Psoas muscle (tissue), 8 donors: Measurements from ENCODE around the gene PDE11A. TPM values are rescaled to one million over a fixed set of nuclear protein-coding genes. Genes with fewer than 3 reads are reported as not detected.

Experiments
- ATAC-seq, 4 donors: fragments of 200-7000 bp; cut with Tn5 transposase; one replicate each; pipeline ENCODE4 v1.9.1; 2020; ENCODE audit warnings: moderate library complexity in 3 of 4, mild to moderate bottlenecking in 2 of 4
- DNase-seq, 2 donors: peaks; one replicate each; pipeline ENCODE4 v3.0.0-alpha.2; 2020
- H3K27ac ChIP-seq: fragments of 200-600 bp; one replicate; pipeline ENCODE4 v1.8.0; 2022
- H3K27me3 ChIP-seq, 3 donors: fragments of 200-600 bp in 1 of 3; one replicate each; pipeline versions ENCODE4 v1.6.1 to v1.8.0; 2013 to 2022; ENCODE audit warnings: low read length in 2 of 3, mild to moderate bottlenecking in 2 of 3, moderate library complexity in 1 of 3; ENCODE audit not compliant: insufficient read depth in 3 of 3
- H3K36me3 ChIP-seq, 2 donors: fragments of 200-600 bp in 1 of 2; one replicate each; pipeline versions ENCODE4 v1.6.1 to v1.8.0; 2013 to 2022; ENCODE audit warnings: low read depth in 1 of 2, mild to moderate bottlenecking in 1 of 2, moderate library complexity in 1 of 2; ENCODE audit not compliant: insufficient read depth in 1 of 2
- H3K4me1 ChIP-seq: fragments of 200-600 bp; one replicate; pipeline ENCODE4 v1.8.0; 2022
- H3K4me3 ChIP-seq: fragments of 200-600 bp; one replicate; pipeline ENCODE4 v1.8.0; 2022; ENCODE audit warnings: mild to moderate bottlenecking
- H3K9me3 ChIP-seq: fragments of 200-600 bp; one replicate; pipeline ENCODE4 v1.8.0; 2022
- WGBS, 3 donors: extraction: QIAGEN DNeasy Blood & Tissue Kit; methylation state at CpG; one replicate each; pipeline versions ENCODE4 v1.1.6 to v1.1.7; 2013; 5-methylcytosine and 5-hydroxymethylcytosine counted together
- intact Hi-C, 2 donors: fragments of 100-400 bp; cut with DNase I; formaldehyde crosslinking; loops; one replicate each; pipeline versions ENCODE4 v1.11.0 to v1.14.2; 2022
- polyA plus RNA-seq, 3 donors: library from polyadenylated mRNA; stranded (reverse); fragments of 200-250 nt; gene quantifications; one replicate each; pipeline ENCODE4 v1.2.3, GENCODE V29; 2013
- total RNA-seq, 4 donors: library from RNA; stranded (reverse); fragmentation: NEBNext Ultra II Directional in 2 of 4; extraction: Animal tissue kit (Norgen Biotek cat#: 25700) in 2 of 4; gene quantifications; one replicate each; pipeline versions ENCODE4 v1.2.1 to v1.2.4, GENCODE V29; 2021 to 2023
- TF ChIP-seq, protein P1 (sequence below): fragments of 200-600 bp; IDR thresholded peaks from one replicate; pipeline ENCODE4 v1.8.0; 2022; ENCODE audit warnings: antibody characterized with exemption
- donor health status: healthy with polysubstance abuse.
- donor health status: DM: no; HTN: no; CAD: no; lungs with moderate emphysema.
- donor health status: Bipolar disorder and iron deficiency.
- donor health status: healthy.
- donor health status: DM: yes; HTN: yes; CAD: no.
- donor health status: DM: no; HTN: no; CAD: no.
- donor health status: DM: no; HTN: no; CAD: no.
- donor health status: DM: yes; HTN: yes; CAD: no.

Gene PDE11A
- total and polyA plus RNA-seq, 7 donors: 0.35 to 39.7 (median 2.3) TPM

DNA sequence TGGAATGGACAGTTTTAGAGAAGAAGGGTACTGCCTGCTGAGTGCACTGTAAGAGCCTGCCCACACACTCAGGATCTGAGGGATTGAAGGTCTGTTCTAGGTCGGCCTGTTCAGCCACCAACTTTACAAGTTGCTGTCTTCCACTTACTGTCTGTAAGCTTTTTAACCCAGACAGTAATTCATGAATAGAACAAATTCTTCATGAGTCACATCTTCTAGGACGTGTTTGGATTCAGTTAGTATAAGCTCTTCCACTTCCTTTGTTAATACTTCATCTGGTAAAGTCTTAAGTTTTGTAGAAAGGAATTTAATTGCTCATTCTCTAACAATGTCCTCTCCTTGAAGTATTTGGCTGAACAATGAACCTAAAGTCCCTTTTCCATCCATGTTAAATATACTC lies 74.6 kb downstream of the PDE11A start:
- Histone ChIP-seq H3K4me1 (no peaks in the 10 kb centered on the region), H3K27ac (no peak overlapping the region), H3K36me3 (no peaks in the 10 kb centered on the region), H3K27me3 (no peaks in the 10 kb centered on the region), H3K4me3 (no peak overlapping the region), H3K9me3 (peaks cover 4% of the 10 kb centered on the region)
- DNase-seq: no peak
- WGBS, 3 donors: 70 to 73% (median 71%) methylated on average over 2 of the region's 2 CpGs
- intact Hi-C loops: no loop called here
- TF ChIP-seq, protein P1, sequence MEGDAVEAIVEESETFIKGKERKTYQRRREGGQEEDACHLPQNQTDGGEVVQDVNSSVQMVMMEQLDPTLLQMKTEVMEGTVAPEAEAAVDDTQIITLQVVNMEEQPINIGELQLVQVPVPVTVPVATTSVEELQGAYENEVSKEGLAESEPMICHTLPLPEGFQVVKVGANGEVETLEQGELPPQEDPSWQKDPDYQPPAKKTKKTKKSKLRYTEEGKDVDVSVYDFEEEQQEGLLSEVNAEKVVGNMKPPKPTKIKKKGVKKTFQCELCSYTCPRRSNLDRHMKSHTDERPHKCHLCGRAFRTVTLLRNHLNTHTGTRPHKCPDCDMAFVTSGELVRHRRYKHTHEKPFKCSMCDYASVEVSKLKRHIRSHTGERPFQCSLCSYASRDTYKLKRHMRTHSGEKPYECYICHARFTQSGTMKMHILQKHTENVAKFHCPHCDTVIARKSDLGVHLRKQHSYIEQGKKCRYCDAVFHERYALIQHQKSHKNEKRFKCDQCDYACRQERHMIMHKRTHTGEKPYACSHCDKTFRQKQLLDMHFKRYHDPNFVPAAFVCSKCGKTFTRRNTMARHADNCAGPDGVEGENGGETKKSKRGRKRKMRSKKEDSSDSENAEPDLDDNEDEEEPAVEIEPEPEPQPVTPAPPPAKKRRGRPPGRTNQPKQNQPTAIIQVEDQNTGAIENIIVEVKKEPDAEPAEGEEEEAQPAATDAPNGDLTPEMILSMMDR: no peak
- no peak for ATAC-seq

DNA sequence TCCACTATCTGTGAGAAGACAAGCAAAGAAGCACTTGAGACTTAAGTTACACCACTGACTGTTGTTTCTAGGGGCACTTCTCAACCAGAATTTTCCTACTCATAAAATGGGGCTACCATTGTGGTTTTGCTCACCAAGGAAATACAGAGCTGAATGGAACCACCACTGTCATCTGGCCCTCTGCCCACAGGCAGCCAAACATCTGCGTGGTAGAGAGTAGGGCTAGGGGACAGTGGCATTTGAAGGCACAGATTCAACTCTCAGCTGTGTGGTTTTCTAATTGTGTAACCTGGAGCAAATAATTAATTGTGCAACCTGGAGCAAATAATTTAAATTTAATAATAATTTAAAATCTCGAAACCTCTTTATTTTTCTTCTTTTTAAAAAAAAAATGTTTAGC lies 79.6 kb downstream of the PDE11A start:
- WGBS, 3 donors: 56 to 64% (median 63%) methylated on average over 2 of the region's 2 CpGs
- H3K4me1 ChIP-seq: no peaks in the 10 kb centered on the region
- no peak overlapping the region for H3K4me3 ChIP-seq
- H3K27ac ChIP-seq: no peak overlapping the region
- no peaks in the 10 kb centered on the region for H3K27me3 ChIP-seq
- no peaks in the 10 kb centered on the region for H3K36me3 ChIP-seq
- no peaks in the 10 kb centered on the region for H3K9me3 ChIP-seq
- DNase-seq (no peak), ATAC-seq (no peak)
- TF ChIP-seq, protein P1: no peak
- intact Hi-C loops: no loop called here

DNA sequence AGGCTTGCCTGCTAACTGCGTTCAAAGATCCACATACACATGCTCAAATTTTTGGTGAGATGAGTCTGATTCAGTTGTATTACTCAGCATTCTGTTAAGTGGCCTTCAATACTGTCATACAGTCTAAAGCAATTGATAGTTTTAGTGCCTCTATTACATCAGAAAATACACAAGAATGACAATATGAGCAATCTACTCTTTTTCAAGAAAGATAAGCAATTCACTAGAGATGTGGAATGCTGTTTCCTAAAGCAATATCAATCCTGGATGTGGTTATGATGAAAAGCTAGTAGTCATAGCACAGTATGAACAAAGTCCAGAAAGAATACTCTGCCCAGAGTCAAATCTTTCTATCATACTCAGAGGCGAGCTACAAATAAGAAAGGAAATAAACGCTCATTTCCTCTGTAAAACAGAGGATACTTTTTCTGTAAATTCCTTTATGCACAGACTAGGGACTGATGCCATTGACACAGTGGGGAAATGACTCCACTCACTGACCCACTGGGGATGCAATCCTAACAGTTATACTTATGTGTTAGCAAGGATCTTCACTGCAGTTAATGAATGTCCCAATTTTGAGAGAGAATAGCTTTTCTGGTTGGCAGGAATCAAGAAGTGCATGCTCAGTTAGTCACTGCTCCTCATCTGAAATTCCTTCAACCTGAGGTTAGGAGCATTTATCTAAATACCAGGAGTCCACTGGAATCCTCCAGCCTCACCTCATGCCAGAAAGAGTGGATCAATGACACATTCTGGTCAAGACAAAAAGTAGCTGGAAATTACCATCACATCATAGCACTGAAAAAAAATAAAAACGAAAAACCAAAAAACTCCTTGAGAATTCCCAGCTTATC lies 83.3 kb downstream of the PDE11A start:
- DNase-seq: no peak
- H3K27ac ChIP-seq: no peak overlapping the region
- H3K36me3 ChIP-seq: no peaks in the 10 kb centered on the region
- no peak overlapping the region for H3K4me3 ChIP-seq
- intact Hi-C loops: loop anchor here in 1 of 2 donors (10.0 kb wide), 1 partner anchor 184 kb away; no protein-coding TSS in a partner anchor
- 75 to 86% (median 75%) methylated on average over 4 of the region's 4 CpGs for WGBS, 3 donors
- TF ChIP-seq, protein P1: no peak
- H3K9me3 ChIP-seq: no peaks in the 10 kb centered on the region
- H3K4me1 ChIP-seq: no peaks in the 10 kb centered on the region
- no peak for ATAC-seq
- H3K27me3 ChIP-seq: no peaks in the 10 kb centered on the region

DNA sequence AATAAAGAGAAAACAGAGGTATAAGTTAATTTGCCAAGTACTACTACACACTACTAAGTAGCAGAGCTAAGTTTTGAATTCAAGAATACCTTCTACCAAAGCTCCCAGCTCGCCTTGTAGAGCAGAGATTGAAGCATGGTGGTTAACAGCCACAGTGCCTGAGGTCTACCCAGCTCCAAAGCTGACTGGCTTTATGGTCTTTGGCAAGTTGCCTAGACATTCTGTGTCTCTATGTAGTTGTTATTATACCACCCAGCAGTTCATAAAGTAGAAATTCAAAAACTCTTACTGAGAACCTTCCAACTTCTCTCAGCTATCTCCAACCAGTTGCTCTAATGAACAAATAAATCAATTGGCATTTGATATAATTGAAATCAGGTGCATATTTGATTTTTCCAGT lies 87.8 kb downstream of the PDE11A start:
- intact Hi-C loops: loop anchor here in 1 of 2 donors (10.0 kb wide), 1 partner anchor 180 kb away; no protein-coding TSS in a partner anchor
- no peaks in the 10 kb centered on the region for H3K9me3 ChIP-seq
- H3K27ac ChIP-seq: no peak overlapping the region
- no peak overlapping the region for H3K4me3 ChIP-seq
- H3K27me3 ChIP-seq: no peaks in the 10 kb centered on the region
- H3K4me1 ChIP-seq: no peaks in the 10 kb centered on the region
- DNase-seq: no peak
- ATAC-seq: no peak
- H3K36me3 ChIP-seq: no peaks in the 10 kb centered on the region
- WGBS, 3 donors: 46 to 66% (median 60%) methylated on average over 1 of the region's 1 CpG
- TF ChIP-seq, protein P1: no peak
